ENCODE data around the gene ECSCR. TPM values are rescaled to one million over a fixed set of nuclear protein-coding genes. Genes with fewer than 3 reads are reported as not detected.
A peak's percentile ranks its signal among the peaks of the same experiment; 100 is the strongest.

ECSCR gene
- total RNA-seq, 2 experiments from 2014 or later = not detected

- Histone ChIP-seq H3K27me3 (ENCODE audit: control insufficient read depth in 1 of 2, insufficient read depth in 2 of 2, low read length in 2 of 2) (no peaks in the 10 kb centered on the region), H3K4me1 (ENCODE audit: insufficient read depth, low read length) (peaks cover 20% of the 10 kb centered on the region), H3K4me3 (ENCODE audit: low read length) (no peak overlapping the region), H3K27ac (ENCODE audit: low read depth in 1 of 2, low read length in 2 of 2) (no peak overlapping the region), H3K36me3 (ENCODE audit: insufficient read depth, low read length) (no peaks in the 10 kb centered on the region), H3K9me3 (ENCODE audit: control insufficient read depth in 1 of 2, insufficient read depth in 1 of 2, low read length in 2 of 2) (no peaks in the 10 kb centered on the region)
- ChIA-PET POLR2A (interaction anchor here (1.3 kb wide), 1 partner anchor 15 kb away, joined by 7 read pairs; no protein-coding TSS in a partner anchor), CTCF (no interaction called here)
- Mint-ChIP-seq H3K9me3 (no peaks in the 10 kb centered on the region), H3K4me1 (ENCODE audit: low read depth) (peaks cover 33% of the 10 kb centered on the region), H3K36me3 (ENCODE audit: low read depth) (peaks cover 5% of the 10 kb centered on the region), H3K4me3 (no peak overlapping the region), H3K27me3 (no peaks in the 10 kb centered on the region), H3K27ac (no peak overlapping the region)
- DNase-seq (no peak), ATAC-seq (ENCODE audit: poor library complexity) (no peak)
- no peak for TF ChIP-seq CTCF (IDR thresholded peaks at IDR 0.05)
- intact Hi-C loops (cut with DNase I, micrococcal nuclease) = loop anchor here in 1 of 2 experiments (5.0 to 10.0 kb wide), 6 partner anchors 360 to 1073 kb away; partner anchors contain the start of genes CDC25C, CYSTM1, EGR1 and FAM53C
Observed at GRCh38 chr5:139407517-139407916, 55.0 kb downstream of the ECSCR start.

- no peak overlapping the region for H3K4me3 Mint-ChIP-seq
- TF ChIP-seq CTCF (IDR thresholded peaks at IDR 0.05) = no peak
- DNase-seq (no peak), ATAC-seq (ENCODE audit: poor library complexity) (no peak)
- no peak overlapping the region for H3K27ac Mint-ChIP-seq
- peaks cover 5% of the 10 kb centered on the region for H3K36me3 Mint-ChIP-seq (ENCODE audit: low read depth)
- Histone ChIP-seq H3K36me3 (ENCODE audit: insufficient read depth, low read length) (no peaks in the 10 kb centered on the region), H3K27me3 (ENCODE audit: control insufficient read depth in 1 of 2, insufficient read depth in 2 of 2, low read length in 2 of 2) (no peaks in the 10 kb centered on the region), H3K4me3 (ENCODE audit: low read length) (no peak overlapping the region), H3K4me1 (ENCODE audit: insufficient read depth, low read length) (peaks cover 21% of the 10 kb centered on the region), H3K27ac (ENCODE audit: low read depth in 1 of 2, low read length in 2 of 2) (no peak overlapping the region), H3K9me3 (ENCODE audit: control insufficient read depth in 1 of 2, insufficient read depth in 1 of 2, low read length in 2 of 2) (no peaks in the 10 kb centered on the region)
- H3K27me3 Mint-ChIP-seq = no peaks in the 10 kb centered on the region
- peaks cover 35% of the 10 kb centered on the region for H3K4me1 Mint-ChIP-seq (ENCODE audit: low read depth)
- H3K9me3 Mint-ChIP-seq = no peaks in the 10 kb centered on the region
- CTCF ChIA-PET = no interaction called here
- POLR2A ChIA-PET = interaction anchor here (0.8 to 1.3 kb wide), 2 partner anchors 15 to 32 kb away, joined by 3 to 7 read pairs; partner anchors contain the start of gene DNAJC18
- intact Hi-C loops (cut with DNase I, micrococcal nuclease) = loop anchor here in 1 of 2 experiments (5.0 to 10.0 kb wide), 6 partner anchors 360 to 1072 kb away; partner anchors contain the start of genes CDC25C, CYSTM1, EGR1 and FAM53C
Observed at GRCh38 chr5:139406963-139407362, 55.6 kb downstream of the ECSCR start.

DNA sequence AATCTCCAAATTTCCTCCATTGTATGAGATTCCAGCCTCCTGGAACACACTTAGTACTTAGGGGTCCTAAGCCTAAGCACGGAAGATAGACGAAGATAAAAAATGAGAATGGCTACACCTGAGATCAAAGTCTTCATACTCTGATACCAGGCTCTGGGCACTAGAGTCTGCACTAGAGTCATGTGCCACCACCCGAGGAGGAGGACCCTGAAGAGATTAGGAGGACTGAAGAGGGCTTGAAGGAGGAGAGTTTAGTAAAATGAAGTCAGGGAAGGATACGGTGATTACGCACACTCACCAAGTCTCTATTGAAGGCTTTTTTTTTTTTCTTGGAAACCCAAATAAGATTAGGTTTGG lies 58.1 kb downstream of the ECSCR start:
- Mint-ChIP-seq H3K27ac (peak overlapping the region; percentile 94), H3K4me3 (peak overlapping the region; percentile 92), H3K27me3 (no peaks in the 10 kb centered on the region), H3K36me3 (ENCODE audit: low read depth) (peaks cover 5% of the 10 kb centered on the region), H3K9me3 (no peaks in the 10 kb centered on the region), H3K4me1 (ENCODE audit: low read depth) (peaks cover 35% of the 10 kb centered on the region)
- Histone ChIP-seq H3K27me3 (ENCODE audit: control insufficient read depth in 1 of 2, insufficient read depth in 2 of 2, low read length in 2 of 2) (no peaks in the 10 kb centered on the region), H3K4me3 (ENCODE audit: low read length) (peak overlapping the region; percentile 71), H3K9me3 (ENCODE audit: control insufficient read depth in 1 of 2, insufficient read depth in 1 of 2, low read length in 2 of 2) (no peaks in the 10 kb centered on the region), H3K4me1 (ENCODE audit: insufficient read depth, low read length) (peaks cover 21% of the 10 kb centered on the region), H3K36me3 (ENCODE audit: insufficient read depth, low read length) (peaks cover 4% of the 10 kb centered on the region), H3K27ac (ENCODE audit: low read depth in 1 of 2, low read length in 2 of 2) (peak overlapping the region; percentile 74 to 97)
- no peak for TF ChIP-seq CTCF (IDR thresholded peaks at IDR 0.05)
- no peak for ATAC-seq (ENCODE audit: poor library complexity)
- ChIA-PET POLR2A (interaction anchor here (0.8 to 3.0 kb wide), 16 partner anchors 10 to 206 kb away, joined by 3 to 29 read pairs (median 5); partner anchors contain the start of genes DNAJC18, MATR3, MZB1 and PAIP2), CTCF (interaction anchor here (0.7 to 2.7 kb wide), 5 partner anchors 10 to 63 kb away, joined by 3 to 14 read pairs (median 8); partner anchors contain the start of gene PAIP2)
- intact Hi-C loops (cut with DNase I, micrococcal nuclease) = loop anchor here in 1 of 2 experiments (2.0 to 10.0 kb wide), 8 partner anchors 34 to 1070 kb away; partner anchors contain the start of genes CDC25C, CYSTM1, DNAJC18 and EGR1
- peak in 1 of 14 experiments; percentile 46 for DNase-seq

Data from CD4-positive, alpha-beta T cell (primary cell).